HG03521 (cell line): ENCODE data around the gene DLG1.
"Not testable (repeated sequence)": the region's sequence is repeated elsewhere in the genome, so short reads cannot be mapped to it uniquely, and the experiment has no call there.

ENCODE experiments used
- ATAC-seq: cut with Tn5 transposase; IDR thresholded peaks from one replicate; pipeline ENCODE4 v1.9.1; 2021; ENCODE audit warnings: mild to moderate bottlenecking, moderate library complexity; ENCODE audit not compliant: unreplicated experiment

Gene DLG1

DNA sequence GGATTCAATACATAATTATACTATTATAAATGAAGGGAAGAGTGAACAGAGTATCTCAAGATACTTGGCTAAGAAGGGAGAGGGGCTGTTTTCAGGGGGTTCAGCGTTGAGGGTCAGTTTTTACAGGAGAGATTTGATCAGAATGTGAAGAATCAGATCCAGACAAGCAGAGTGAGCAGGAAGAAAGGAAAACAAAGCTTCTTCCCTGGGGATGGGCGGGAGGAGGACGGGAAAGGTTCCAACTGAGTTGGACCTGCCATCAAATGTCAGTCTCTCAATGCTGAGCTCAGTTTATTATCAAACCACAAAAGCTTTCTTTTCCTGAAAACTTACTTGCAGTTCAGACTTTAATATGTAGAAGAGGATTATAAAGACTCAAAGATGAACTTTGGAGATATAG, 262.8 kb downstream of the DLG1 start:
- no peak for ATAC-seq

GRCh38 chr3:197034778-197035177, 263.6 kb downstream of the DLG1 start:
- ATAC-seq: not testable (repeated sequence)

DNA sequence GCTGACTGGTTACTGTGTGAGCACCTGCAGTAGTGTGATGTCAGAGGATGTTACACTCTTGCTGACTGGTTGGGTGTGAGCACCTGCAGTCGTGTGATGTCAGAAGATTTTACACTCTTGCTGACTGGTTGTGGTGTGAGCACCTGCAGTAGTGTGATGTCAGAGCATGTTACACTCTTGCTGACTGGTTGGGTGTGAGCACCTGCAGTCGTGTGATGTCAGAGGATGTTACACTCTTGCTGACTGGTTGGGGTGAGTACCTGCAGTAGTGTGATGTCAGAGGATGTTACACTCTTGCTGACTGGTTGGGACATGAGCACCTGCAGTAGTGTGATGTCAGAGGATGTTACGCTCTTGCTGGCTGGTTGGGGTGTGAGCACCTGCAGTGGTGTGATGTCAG, 264.6 kb downstream of the DLG1 start:
- not testable (repeated sequence) for ATAC-seq

DNA sequence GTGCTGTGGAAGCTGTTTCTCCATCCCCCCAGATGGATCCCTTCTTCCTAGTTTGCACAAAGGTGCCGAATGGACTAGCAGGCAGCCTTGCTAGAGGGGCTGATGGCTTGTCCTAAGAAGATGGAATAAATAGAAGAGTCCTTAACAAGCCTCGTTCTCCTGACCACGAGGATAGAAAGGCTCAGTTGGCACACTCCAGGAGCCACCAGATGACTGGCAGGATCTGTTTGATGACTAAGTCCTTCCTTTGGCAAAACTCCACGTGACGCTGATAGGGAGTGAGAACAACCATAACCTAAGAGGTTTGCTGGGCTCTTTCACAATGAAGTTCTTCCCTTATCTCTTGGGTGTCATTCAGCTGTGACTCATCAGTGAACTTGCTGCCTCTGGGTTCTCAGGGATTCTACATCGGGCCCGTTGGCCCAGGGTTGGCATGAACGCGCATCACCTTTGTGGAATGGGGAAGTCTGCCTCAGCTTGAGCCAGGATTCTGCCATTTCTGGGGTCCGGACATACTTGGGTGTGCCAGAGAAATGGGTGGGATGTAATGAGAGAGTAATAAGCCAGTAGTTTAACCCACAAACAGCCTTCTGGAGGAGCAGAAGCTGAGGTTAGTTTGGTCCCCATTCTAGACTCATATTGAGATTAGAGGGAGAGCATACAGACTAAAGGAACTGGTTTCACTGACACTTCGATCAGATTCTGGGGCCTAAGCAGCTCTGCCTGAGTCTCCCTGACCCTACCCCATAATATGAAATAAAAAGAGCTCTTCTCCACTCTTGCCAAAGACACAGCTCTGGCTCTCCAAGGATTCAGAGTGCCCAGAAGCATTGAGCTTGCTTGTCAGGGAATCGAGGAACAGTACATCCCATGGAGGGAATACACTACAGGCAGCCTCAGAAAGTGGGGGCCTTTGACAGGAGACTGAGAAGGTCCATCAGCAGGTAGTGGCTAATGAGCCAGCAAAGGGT, 266.8 kb downstream of the DLG1 start:
- no peak for ATAC-seq

GRCh38 chr3:197030379-197031314, 267.8 kb downstream of the DLG1 start:
- ATAC-seq: no peak

GRCh38 chr3:197029511-197030167, 268.8 kb downstream of the DLG1 start, which contains the start of gene MELTF:
Gene MELTF (minus strand): TSS chr3:197029817. CDS start chr3:197029702, 115 bp downstream.
- ATAC-seq: peak; percentile 81

GRCh38 chr3:197028728-197029510, 269.5 kb downstream of the DLG1 start:
- ATAC-seq: no peak

GRCh38 chr3:197027896-197028727, 270.3 kb downstream of the DLG1 start:
- ATAC-seq: no peak

DNA sequence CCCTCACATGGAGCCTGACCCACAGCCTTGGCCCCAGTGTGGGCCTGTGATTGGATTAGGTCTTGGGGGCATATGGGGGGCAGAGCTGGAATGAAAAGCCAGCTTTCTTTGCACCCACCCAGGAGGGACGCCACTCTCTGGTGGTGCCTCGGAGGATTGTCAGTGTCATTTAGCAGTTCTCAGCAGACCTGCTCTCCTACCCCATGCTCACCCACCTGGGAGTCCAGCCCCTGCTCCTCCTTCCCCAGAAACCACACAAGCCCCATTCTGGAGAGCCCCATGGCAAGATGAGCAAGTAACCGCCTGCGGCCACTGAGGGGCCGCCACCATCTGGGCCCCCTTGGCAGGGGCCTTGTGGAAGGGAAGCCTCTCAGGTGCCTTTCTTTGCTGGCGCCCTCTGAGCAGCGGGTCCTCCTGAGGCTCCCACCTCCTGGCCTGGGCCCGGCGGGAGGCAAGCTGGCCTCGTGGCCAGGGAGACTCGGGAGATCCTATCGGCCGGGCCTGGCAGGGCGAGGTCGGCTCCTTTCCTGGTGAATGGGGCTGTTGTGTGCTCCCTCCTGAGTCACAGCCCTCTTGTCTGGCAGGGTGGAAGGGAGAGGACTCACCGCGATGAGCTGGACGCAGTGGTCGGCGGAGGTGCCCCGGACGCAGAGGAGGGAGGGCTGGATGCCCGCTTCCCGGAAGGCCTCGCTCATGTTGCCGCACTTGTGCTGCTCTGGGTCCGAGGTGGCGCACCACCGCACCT, 271.1 kb downstream of the DLG1 start:
- ATAC-seq: no peak

DNA sequence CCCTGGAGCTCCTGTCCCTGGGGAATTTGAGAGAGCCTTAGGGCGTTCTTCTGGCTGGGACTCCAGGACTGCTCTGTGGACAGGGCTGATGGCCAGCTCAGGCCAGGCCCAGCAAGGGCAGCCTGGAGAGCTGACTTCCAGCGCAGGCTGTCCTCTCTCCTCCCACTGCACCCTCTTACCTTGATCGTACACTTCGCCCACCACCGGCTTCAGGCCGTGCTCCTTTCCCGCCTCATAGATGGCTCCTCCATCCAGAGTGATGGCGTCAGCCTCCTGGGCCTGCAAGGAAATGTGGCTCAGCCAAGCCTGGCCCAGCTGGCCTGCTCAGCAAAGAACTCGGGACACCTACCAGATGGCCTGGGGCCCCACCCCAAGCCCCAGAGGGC, 271.9 kb downstream of the DLG1 start:
- ATAC-seq: no peak

DNA sequence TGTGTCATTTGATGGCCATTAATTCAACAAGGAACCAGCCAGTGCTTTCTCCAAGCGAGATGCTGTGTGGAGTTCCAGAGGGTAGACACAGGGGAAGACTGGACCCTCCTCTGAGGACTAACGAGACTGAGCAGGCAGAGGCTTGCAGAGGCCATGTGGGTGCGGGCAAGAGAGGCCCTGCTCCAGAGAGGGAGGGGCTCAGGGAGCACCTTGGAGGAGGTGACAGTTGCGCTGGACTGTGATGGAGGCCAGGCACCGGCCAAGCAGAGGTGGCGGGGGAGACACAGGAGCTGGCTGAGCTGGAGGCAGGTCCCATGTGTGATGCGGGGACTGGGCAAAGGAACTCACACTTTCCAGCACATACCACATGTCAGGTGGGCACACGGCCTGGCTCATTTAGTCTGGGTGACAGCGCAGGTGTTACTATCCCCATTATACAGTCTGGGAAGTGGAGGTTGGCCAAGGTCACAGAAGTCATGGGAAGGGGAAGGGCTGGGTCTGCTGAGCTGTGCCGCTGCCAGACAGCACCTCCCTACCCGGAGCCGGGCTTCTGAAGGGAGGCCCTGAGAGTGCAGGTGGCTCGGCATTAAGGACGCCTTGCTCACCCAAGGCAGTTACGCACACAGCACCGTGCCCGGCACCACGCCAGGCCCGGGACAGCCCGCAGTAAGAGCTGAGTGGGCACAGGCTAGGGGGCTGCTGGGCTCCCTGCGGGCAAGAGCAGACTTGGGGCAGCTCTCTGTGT, 272.5 kb downstream of the DLG1 start:
- ATAC-seq: no peak

GRCh38 chr3:197024881-197025735, 273.3 kb downstream of the DLG1 start:
- no peak for ATAC-seq

DNA sequence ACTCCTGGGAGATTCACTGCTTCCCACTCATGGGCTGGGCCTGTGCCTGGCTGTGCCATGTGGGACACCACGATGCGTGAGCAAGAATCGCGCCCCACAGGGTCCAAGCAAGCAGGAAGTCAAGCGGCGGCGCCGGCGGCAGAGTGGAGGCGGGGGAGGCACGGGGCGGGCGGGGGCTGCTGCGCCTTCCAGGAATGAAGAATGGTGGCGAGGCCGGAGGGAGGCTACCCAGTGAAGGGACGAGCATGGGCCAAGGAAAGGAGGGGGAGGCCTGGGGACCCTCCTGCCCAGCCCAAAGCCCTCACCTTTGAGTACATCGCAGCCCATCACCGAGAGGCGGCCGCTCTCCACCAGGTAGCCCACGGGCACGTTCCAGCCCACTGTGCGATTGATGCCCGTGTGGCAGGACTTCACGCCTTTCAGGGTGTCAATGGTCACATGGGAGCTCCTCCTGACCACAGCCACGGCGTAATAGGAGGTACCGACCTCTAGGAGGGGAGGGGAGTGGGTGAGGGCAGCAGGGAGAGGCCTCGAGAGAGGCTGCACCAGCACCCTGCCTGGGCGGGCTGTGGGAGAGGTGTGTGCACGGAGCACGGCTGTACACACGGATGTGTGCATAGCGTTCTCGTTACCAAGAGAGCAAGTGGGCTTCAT, 274.3 kb downstream of the DLG1 start:
- ATAC-seq: no peak

GRCh38 chr3:197023241-197023997, 275.0 kb downstream of the DLG1 start:
- no peak for ATAC-seq

DNA sequence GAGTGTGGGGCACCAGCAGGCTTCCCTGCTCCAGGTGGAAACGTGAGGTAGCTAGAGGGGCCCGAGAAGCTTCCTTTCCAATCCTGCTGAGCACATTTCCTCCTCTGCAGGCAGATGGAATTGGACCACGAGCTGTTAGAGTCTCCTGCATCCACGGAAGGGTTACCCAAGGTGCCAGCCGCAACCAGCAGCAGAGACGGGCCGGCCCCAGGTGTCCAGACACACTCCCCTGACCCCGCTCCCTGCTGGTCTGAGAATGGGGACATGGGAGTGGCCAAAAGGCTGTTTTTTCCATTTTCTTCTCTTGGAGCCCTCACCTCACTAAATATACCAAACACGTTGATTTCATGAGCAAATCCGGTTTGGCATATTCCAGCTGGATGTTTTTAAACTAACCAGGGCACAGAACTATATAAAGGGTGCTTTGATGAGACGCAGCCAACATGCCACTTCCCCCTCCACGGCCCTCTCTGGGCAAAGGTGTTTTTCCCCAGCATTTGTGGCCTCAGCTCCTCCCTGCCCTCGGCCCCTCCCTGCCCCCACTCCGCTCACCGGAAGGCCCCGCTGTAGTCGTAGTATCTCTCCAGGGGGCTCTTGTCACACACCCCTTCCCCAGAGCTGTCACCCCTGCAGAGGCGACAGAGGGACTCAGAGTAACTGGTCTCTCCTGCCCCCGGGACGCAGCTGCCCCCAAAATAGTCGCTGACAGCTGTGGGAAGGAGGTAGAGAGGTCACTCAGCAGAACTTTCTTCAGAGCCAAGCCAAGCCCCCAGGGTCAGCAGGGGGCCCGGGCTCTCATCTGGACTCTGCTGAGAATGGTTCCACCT, 275.8 kb downstream of the DLG1 start:
- no peak for ATAC-seq
